GM23248 (cell line): ENCODE measurements around the gene FLT3. TPM values are rescaled to one million over a fixed set of nuclear protein-coding genes. Genes with fewer than 3 reads are reported as not detected.

Source experiments
- DNase-seq: peaks from one replicate; pipeline ENCODE4 v3.0.0-alpha.2; 2015
- H2AFZ ChIP-seq: fragments of 200-600 bp; sonication (generic); 2 replicates; pipeline ENCODE4 v1.6.1; 2016; ENCODE audit warnings: antibody characterized with exemption
- H3F3A ChIP-seq: fragments of 200-600 bp; sonication (generic); 2 replicates; pipeline ENCODE4 v1.6.1; 2016; ENCODE audit warnings: mild to moderate bottlenecking, antibody characterized with exemption, mixed run types; ENCODE audit not compliant: insufficient read depth
- H3K27ac ChIP-seq: fragments of 200-600 bp; sonication (generic); 2 replicates; pipeline ENCODE4 v1.5.1; 2016; ENCODE audit warnings: mild to moderate bottlenecking
- H3K27me3 ChIP-seq: fragments of 200-600 bp; sonication (generic); replicated peaks from 2 replicates; pipeline ENCODE4 v1.6.1; 2016; ENCODE audit warnings: mild to moderate bottlenecking; ENCODE audit not compliant: insufficient read depth
- H3K36me3 ChIP-seq: fragments of 200-600 bp; sonication (generic); 2 replicates; pipeline ENCODE4 v1.6.1; 2016; ENCODE audit warnings: low read depth, mild to moderate bottlenecking
- H3K4me1 ChIP-seq: fragments of 200-600 bp; sonication (generic); 2 replicates; pipeline ENCODE4 v1.6.1; 2016; ENCODE audit warnings: mild to moderate bottlenecking; ENCODE audit not compliant: insufficient read depth
- H3K4me2 ChIP-seq: fragments of 200-600 bp; sonication (generic); one replicate; pipeline ENCODE4 v1.6.1; 2016; ENCODE audit warnings: mild to moderate bottlenecking; ENCODE audit not compliant: unreplicated experiment
- H3K4me3 ChIP-seq: fragments of 200-600 bp; sonication (generic); 2 replicates; pipeline ENCODE4 v1.5.1; 2016; ENCODE audit warnings: mild to moderate bottlenecking
- H3K79me2 ChIP-seq: fragments of 200-600 bp; sonication (generic); 2 replicates; pipeline ENCODE4 v1.6.1; 2016; ENCODE audit warnings: mild to moderate bottlenecking; ENCODE audit not compliant: insufficient read depth
- H3K9ac ChIP-seq: fragments of 200-600 bp; sonication (generic); 2 replicates; pipeline ENCODE4 v1.6.1; 2016; ENCODE audit warnings: mild to moderate bottlenecking
- H3K9me2 ChIP-seq: fragments of 200-600 bp; sonication (generic); 2 replicates; pipeline ENCODE4 v1.6.1; 2016; ENCODE audit warnings: mixed run types, mild to moderate bottlenecking, moderate library complexity; ENCODE audit not compliant: insufficient read depth
- H3K9me3 ChIP-seq: fragments of 200-600 bp; sonication (generic); one replicate; pipeline ENCODE4 v1.6.1; 2017; ENCODE audit warnings: low read depth
- H4K20me1 ChIP-seq: fragments of 200-600 bp; sonication (generic); 2 replicates; pipeline ENCODE4 v1.6.0; 2016; ENCODE audit not compliant: insufficient read depth
- EZH2 ChIP-seq: fragments of 200-600 bp; sonication (generic); IDR thresholded peaks from 2 replicates; pipeline ENCODE4 v1.6.1; 2018; ENCODE audit warnings: antibody characterized with exemption, mild to moderate bottlenecking; ENCODE audit not compliant: insufficient read depth, poor library complexity, severe bottlenecking
- EZH2phosphoT487 ChIP-seq: fragments of 200-600 bp; sonication (generic); IDR thresholded peaks from 2 replicates; pipeline ENCODE4 v1.6.1; 2018; ENCODE audit warnings: antibody characterized with exemption, moderate library complexity, mild to moderate bottlenecking, low read depth; ENCODE audit not compliant: insufficient read depth
- WGBS, 2 experiments: methylation state at CpG; one replicate each; pipeline ENCODE4 v1.1.6; 2015 to 2017; ENCODE audit warnings: low lambda C conversion rate in 2 of 2, low coverage in 1 of 2; ENCODE audit errors: missing lambda C conversion rate in 2 of 2; 5-methylcytosine and 5-hydroxymethylcytosine counted together
- in situ Hi-C: fragments of 300-500 bp; cut with MboI; formaldehyde crosslinking; loops from 2 replicates; pipeline ENCODE4 v1.15.0; 2020
- polyA plus RNA-seq: library from polyadenylated mRNA; unstranded; fragments of >200 nt; fragmentation: Nextera tagmentation; extraction: Ambion mirVana; gene quantifications from 2 replicates; pipeline ENCODE4 v1.2.1, GENCODE V29; 2016
- total RNA-seq: library from RNA; depleted of rRNA; stranded (reverse); fragments of >200 nt; shearing (Covaris generic); gene quantifications from 2 replicates; pipeline ENCODE4 v1.2.3, GENCODE V29; 2014

Gene FLT3
- total and polyA plus RNA-seq, 2 experiments from 2014 or later = not detected

GRCh38 chr13:28031896-28032288, 68.5 kb downstream of the FLT3 start:
- Histone ChIP-seq H3K27ac (no peak overlapping the region), H3K9ac (no peak overlapping the region), H3F3A (no peaks in the 10 kb centered on the region), H2AFZ (no peak overlapping the region), H4K20me1 (no peaks in the 10 kb centered on the region), H3K4me2 (no peak overlapping the region), H3K27me3 (peaks cover 15% of the 10 kb centered on the region), H3K79me2 (no peaks in the 10 kb centered on the region), H3K4me3 (no peak overlapping the region), H3K9me3 (no peaks in the 10 kb centered on the region), H3K9me2 (no peaks in the 10 kb centered on the region), H3K4me1 (no peaks in the 10 kb centered on the region), H3K36me3 (no peaks in the 10 kb centered on the region)
- WGBS, 2 experiments = 64 to 69% methylated on average over 5 of the region's 5 CpGs
- TF ChIP-seq EZH2 (no peak), EZH2phosphoT487 (no peak)
- in situ Hi-C loops = no loop called here
- no peak for DNase-seq

GRCh38 chr13:28031220-28031895, 69.0 kb downstream of the FLT3 start:
- Histone ChIP-seq H3K36me3 (no peaks in the 10 kb centered on the region), H3K4me3 (no peak overlapping the region), H3K9me3 (no peaks in the 10 kb centered on the region), H3K27me3 (peaks cover 20% of the 10 kb centered on the region), H3K27ac (no peak overlapping the region), H3K4me1 (no peaks in the 10 kb centered on the region), H2AFZ (no peak overlapping the region), H3K4me2 (no peak overlapping the region), H3K9ac (no peak overlapping the region), H4K20me1 (no peaks in the 10 kb centered on the region), H3K79me2 (no peaks in the 10 kb centered on the region), H3K9me2 (no peaks in the 10 kb centered on the region), H3F3A (no peaks in the 10 kb centered on the region)
- DNase-seq = no peak
- TF ChIP-seq EZH2phosphoT487 = no peak
- no peak for TF ChIP-seq EZH2
- 72 to 75% methylated on average over 9 to 10 of the region's 10 CpGs for WGBS, 2 experiments
- in situ Hi-C loops = no loop called here

- Histone ChIP-seq H3K36me3 (no peaks in the 10 kb centered on the region), H2AFZ (no peak overlapping the region), H3K4me1 (peaks cover 8% of the 10 kb centered on the region), H3F3A (no peaks in the 10 kb centered on the region), H3K27ac (no peak overlapping the region), H3K27me3 (peaks cover 22% of the 10 kb centered on the region), H3K79me2 (no peaks in the 10 kb centered on the region), H3K4me2 (no peak overlapping the region), H4K20me1 (no peaks in the 10 kb centered on the region), H3K9me3 (no peaks in the 10 kb centered on the region), H3K9ac (no peak overlapping the region), H3K4me3 (no peak overlapping the region), H3K9me2 (no peaks in the 10 kb centered on the region)
- no peak for TF ChIP-seq EZH2
- TF ChIP-seq EZH2phosphoT487 = no peak
- 37 to 41% methylated on average over 8 of the region's 8 CpGs for WGBS, 2 experiments
- DNase-seq = no peak
- in situ Hi-C loops = no loop called here
These were observed 72.6 kb downstream of the FLT3 start for GRCh38 chr13:28027607-28028364.

- no peaks in the 10 kb centered on the region for H4K20me1 ChIP-seq
- in situ Hi-C loops = no loop called here
- DNase-seq = no peak
- no peaks in the 10 kb centered on the region for H3K79me2 ChIP-seq
- H3F3A ChIP-seq = no peaks in the 10 kb centered on the region
- H3K27ac ChIP-seq = no peak overlapping the region
- no peak overlapping the region for H3K4me3 ChIP-seq
- no peak overlapping the region for H2AFZ ChIP-seq
- no peak overlapping the region for H3K9ac ChIP-seq
- no peak for TF ChIP-seq EZH2
- no peak for TF ChIP-seq EZH2phosphoT487
- H3K4me1 ChIP-seq = peaks cover 9% of the 10 kb centered on the region
- no peaks in the 10 kb centered on the region for H3K9me2 ChIP-seq
- no peaks in the 10 kb centered on the region for H3K36me3 ChIP-seq
- no peaks in the 10 kb centered on the region for H3K9me3 ChIP-seq
- H3K27me3 ChIP-seq = peaks cover 22% of the 10 kb centered on the region
- H3K4me2 ChIP-seq = no peak overlapping the region
These were observed 73.3 kb downstream of the FLT3 start for GRCh38 chr13:28027071-28027470.
